ENCODE measurements around the gene SYT15B. TPM values are rescaled to one million over a fixed set of nuclear protein-coding genes. Genes with fewer than 3 reads are reported as not detected.
"Not testable (repeated sequence)": the region's sequence is repeated elsewhere in the genome, so short reads cannot be mapped to it uniquely, and the experiment has no call there.

The SYT15B gene
- total RNA-seq, 1 experiment from 2014 or later: 0.21 TPM

DNA sequence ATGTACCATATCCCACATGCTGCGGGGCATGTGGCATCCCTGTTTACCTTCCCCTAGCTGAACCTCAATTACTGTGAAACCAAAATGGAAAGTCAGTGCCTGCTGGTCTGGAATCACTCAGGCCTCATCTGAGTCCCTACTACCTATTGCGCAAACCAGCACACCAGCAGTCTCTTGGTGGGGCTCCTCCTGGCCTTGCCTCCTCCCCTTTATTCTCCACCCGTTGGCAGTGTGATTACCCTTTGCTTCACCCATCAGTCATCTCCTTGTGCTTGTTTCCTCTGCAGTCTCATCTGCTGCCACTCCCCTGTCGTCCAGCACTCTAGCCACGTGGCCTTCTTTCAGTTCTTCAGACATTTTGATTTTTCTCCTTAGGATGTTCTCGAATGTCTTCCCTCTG is 39.3 kb downstream of the SYT15B start:
- H3K4me1 ChIP-seq (ENCODE audit: insufficient read depth, low read length, poor library complexity, severe bottlenecking); intact Hi-C loops (cut with micrococcal nuclease; ENCODE audit: unreplicated experiment); DNase-seq (ENCODE audit: low spot score); H3K9me3 ChIP-seq (ENCODE audit: low read depth, low read length, poor library complexity, severe bottlenecking); CTCF ChIA-PET; H3K27ac ChIP-seq (ENCODE audit: low read depth, low read length, poor library complexity, severe bottlenecking); BruUV-seq (replicated peaks); H3K27me3 ChIP-seq (replicated peaks; ENCODE audit: insufficient read depth, low read depth, low read length, poor library complexity); H3K36me3 ChIP-seq (ENCODE audit: insufficient read depth, low read length, poor library complexity, severe bottlenecking); POLR2A ChIA-PET (ENCODE audit: low non-redundant PET); H3K4me3 ChIP-seq (ENCODE audit: low read depth, low read length, poor library complexity, severe bottlenecking): not testable (repeated sequence)

DNA sequence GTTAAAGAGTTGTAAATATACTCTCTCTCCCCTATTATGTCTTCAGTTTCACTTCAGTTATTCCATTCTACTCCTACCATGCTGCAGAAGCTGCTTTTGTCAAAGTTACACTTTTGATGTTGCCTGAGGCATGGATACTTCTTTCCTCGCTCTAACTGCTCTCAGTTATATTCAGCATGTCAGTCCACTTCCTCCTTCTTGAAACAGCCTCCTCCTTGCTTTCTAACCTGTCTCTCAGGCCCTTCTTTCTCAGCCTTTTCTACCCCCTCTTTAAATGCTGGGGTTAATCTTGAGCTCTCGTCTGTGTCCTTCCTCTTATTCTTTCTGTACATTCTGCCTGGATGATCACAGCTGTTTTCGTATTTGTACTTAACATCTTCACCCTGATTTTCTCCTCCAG is 40.0 kb downstream of the SYT15B start:
- CTCF ChIA-PET; intact Hi-C loops (cut with micrococcal nuclease; ENCODE audit: unreplicated experiment); H3K36me3 ChIP-seq (ENCODE audit: insufficient read depth, low read length, poor library complexity, severe bottlenecking); DNase-seq (ENCODE audit: low spot score); H3K4me3 ChIP-seq (ENCODE audit: low read depth, low read length, poor library complexity, severe bottlenecking); H3K27me3 ChIP-seq (replicated peaks; ENCODE audit: insufficient read depth, low read depth, low read length, poor library complexity); H3K27ac ChIP-seq (ENCODE audit: low read depth, low read length, poor library complexity, severe bottlenecking); H3K4me1 ChIP-seq (ENCODE audit: insufficient read depth, low read length, poor library complexity, severe bottlenecking); POLR2A ChIA-PET (ENCODE audit: low non-redundant PET); BruUV-seq (replicated peaks); H3K9me3 ChIP-seq (ENCODE audit: low read depth, low read length, poor library complexity, severe bottlenecking): not testable (repeated sequence)

DNA sequence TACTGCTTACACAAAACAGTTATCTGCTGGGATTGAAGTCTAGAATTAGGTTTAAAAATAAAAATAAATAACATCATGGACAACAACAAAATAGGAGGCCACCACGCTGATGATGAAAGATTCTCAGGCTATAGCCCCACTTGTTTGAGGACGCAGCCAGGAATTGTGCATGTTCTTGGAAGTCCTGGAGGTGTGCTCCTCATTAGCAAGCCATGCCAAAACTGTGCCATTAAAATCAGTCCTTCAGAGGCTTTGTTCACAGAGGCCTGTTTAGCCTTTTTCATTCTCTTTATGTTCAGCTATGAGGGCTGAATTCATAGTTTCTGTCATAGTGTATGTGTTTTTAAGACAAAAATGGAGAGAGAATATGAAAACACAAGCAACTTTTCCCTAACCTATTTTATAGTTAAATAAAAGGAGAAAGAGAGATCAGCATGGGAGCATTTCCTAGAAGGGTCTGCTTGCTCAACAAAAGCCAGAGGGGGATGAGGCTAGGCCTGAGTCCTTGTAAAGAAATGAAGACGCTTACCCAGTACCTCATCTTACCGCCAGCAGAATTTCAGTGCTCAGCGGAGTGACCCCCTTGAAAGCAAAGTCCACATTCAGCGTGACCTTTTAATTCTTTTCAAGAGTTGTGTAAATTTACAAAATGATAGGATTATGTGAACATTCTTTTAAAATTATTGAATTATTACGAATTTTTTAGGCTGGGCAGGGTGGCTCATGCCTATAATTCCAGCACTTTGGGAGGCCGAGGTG is 46.2 kb downstream of the SYT15B start:
- POLR2A ChIA-PET (ENCODE audit: low non-redundant PET); CTCF ChIA-PET; intact Hi-C loops (cut with micrococcal nuclease; ENCODE audit: unreplicated experiment); H3K4me1 ChIP-seq (ENCODE audit: insufficient read depth, low read length, poor library complexity, severe bottlenecking); BruUV-seq (replicated peaks); H3K36me3 ChIP-seq (ENCODE audit: insufficient read depth, low read length, poor library complexity, severe bottlenecking); H3K4me3 ChIP-seq (ENCODE audit: low read depth, low read length, poor library complexity, severe bottlenecking); H3K27me3 ChIP-seq (replicated peaks; ENCODE audit: insufficient read depth, low read depth, low read length, poor library complexity); H3K9me3 ChIP-seq (ENCODE audit: low read depth, low read length, poor library complexity, severe bottlenecking); H3K27ac ChIP-seq (ENCODE audit: low read depth, low read length, poor library complexity, severe bottlenecking); DNase-seq (ENCODE audit: low spot score): not testable (repeated sequence)

Other genes with a start within 250 kb of the SYT15B start
- 9.5 and 11.7 TPM in 2 replicates for gene AGAP9, start 240.0 kb downstream of the SYT15B start, total RNA-seq (2021)
- not detected in 2 replicates for gene NPY4R2, start 155.1 kb upstream of the SYT15B start, total RNA-seq (2021)
- gene FAM25C, start 236.2 kb upstream of the SYT15B start, total RNA-seq (2021): not detected in 2 replicates